Measurements from ENCODE around the gene LUC7L3. TPM values are rescaled to one million over a fixed set of nuclear protein-coding genes. Genes with fewer than 3 reads are reported as not detected.
"Not testable (repeated sequence)": the region's sequence is repeated elsewhere in the genome, so short reads cannot be mapped to it uniquely, and the experiment has no call there.

The LUC7L3 gene
- polyA plus RNA-seq, 2 donors = 46.6 to 80.7 TPM

- no peak overlapping the region for H3K27ac ChIP-seq (ENCODE audit: low read depth in 2 of 2, low read length in 1 of 2)
- H3K4me3 ChIP-seq (ENCODE audit: low read depth in 1 of 2, low read length in 2 of 2) = no peak overlapping the region
- H3K4me1 ChIP-seq (ENCODE audit: control insufficient read depth in 2 of 2, insufficient read depth in 2 of 2, low read length in 1 of 2) = no peaks in the 10 kb centered on the region
- H3K27me3 ChIP-seq (ENCODE audit: control insufficient read depth in 1 of 2, insufficient read depth in 2 of 2, low read length in 2 of 2) = no peaks in the 10 kb centered on the region
- 95 to 100% methylated on average over 5 of the region's 5 CpGs for WGBS, 2 donors
- H3K9me3 ChIP-seq (ENCODE audit: control insufficient read depth in 2 of 2, insufficient read depth in 1 of 2, low read depth in 1 of 2, low read length in 1 of 2) = no peaks in the 10 kb centered on the region
- peaks cover 2 to 3% of the 10 kb centered on the region in 2 donors for H3K36me3 ChIP-seq (ENCODE audit: control insufficient read depth in 2 of 2, insufficient read depth in 2 of 2, low read length in 1 of 2)
Observed at GRCh38 chr17:50680126-50680525, 39.3 kb upstream of the LUC7L3 start.

DNA sequence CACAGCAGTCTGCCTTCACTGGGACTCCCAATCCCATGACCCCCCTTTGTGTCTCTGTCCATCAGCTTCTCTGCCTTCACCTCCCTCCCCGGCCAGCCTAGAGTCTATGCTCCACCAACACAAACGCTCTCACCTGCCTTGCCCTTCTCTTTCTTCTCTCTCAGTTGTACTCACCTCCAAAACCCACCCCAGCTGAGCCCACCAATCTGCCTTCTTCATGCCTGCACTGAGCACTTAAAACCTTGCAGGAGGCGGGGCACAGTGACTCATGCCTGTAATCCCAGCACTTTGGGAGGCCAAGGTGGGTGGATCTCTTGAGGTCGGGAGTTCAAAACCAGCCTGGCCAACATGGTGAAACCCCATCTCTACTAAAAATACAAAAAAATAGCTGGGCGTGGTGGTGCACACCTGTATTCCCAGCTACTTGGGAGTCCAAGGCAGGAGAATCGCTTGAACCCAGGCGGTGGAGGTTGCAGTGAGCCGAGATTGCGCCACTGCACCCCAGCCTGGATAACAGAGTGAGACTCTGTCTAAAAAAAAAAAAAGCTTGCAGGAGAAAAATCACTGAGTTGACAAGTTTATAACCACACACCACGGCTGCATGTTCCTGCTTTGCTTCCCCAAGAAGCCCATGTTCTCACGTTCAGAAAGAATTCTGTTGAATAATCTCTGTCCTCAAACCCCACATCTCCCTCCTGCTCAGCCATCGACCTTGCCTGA is 38.7 kb upstream of the LUC7L3 start:
- 60 to 76% methylated on average over 12 of the region's 12 CpGs for WGBS, 2 donors
- not testable (repeated sequence) for H3K36me3 ChIP-seq (ENCODE audit: control insufficient read depth in 2 of 2, insufficient read depth in 2 of 2, low read length in 1 of 2); H3K27me3 ChIP-seq (ENCODE audit: control insufficient read depth in 1 of 2, insufficient read depth in 2 of 2, low read length in 2 of 2); H3K27ac ChIP-seq (ENCODE audit: low read depth in 2 of 2, low read length in 1 of 2); H3K9me3 ChIP-seq (ENCODE audit: control insufficient read depth in 2 of 2, insufficient read depth in 1 of 2, low read depth in 1 of 2, low read length in 1 of 2); H3K4me1 ChIP-seq (ENCODE audit: control insufficient read depth in 2 of 2, insufficient read depth in 2 of 2, low read length in 1 of 2); H3K4me3 ChIP-seq (ENCODE audit: low read depth in 1 of 2, low read length in 2 of 2)

DNA sequence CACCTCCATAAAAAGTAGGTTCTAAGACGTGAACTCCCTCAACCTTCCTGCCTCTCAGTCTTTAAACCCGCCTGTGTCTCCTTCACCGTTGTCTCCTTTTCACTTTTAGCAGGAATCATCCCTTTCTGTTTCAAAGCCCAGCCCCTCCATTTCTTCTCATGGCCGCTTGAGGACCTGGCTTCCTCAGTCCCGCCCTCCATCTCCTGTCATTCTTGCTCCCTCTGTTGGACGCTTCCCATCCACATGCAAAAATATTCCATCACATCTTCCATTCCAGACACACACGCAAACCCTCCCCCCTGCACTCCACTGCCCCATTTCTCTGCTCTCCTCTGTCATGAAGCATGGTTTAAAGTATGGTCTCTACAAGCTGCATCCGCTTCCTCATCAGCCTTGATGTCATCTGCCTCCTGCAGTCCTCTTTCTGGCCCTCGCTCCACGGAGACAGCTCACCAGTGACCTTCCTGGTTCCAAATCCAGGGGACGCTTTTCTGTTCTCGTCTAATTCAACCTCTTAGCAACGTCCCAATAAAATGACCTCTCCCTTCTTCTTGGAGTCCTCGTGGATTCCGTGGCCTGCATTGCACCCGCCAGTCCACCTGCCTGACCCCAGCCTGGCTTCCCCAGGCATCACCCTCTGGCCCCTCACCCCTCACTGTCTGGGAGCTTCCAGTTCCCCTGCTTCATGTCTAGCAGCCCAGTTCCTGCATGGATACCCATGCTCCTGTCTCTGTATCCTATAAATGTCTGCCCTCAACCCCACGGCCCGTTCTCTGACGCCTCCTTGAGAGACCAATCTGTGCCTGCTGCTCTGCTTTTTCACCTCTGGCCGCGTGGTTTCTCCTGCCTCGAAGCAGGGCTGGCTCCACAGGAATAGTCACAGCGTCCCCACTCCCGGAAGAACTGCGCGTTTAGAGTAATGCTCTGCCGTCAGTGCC is 37.9 kb upstream of the LUC7L3 start:
- H3K27ac ChIP-seq (ENCODE audit: low read depth in 2 of 2, low read length in 1 of 2) = no peak overlapping the region
- H3K4me1 ChIP-seq (ENCODE audit: control insufficient read depth in 2 of 2, insufficient read depth in 2 of 2, low read length in 1 of 2) = peaks cover 0 to 4% of the 10 kb centered on the region in 2 donors
- H3K4me3 ChIP-seq (ENCODE audit: low read depth in 1 of 2, low read length in 2 of 2) = no peak overlapping the region
- peaks cover 0 to under 1% of the 10 kb centered on the region in 2 donors for H3K36me3 ChIP-seq (ENCODE audit: control insufficient read depth in 2 of 2, insufficient read depth in 2 of 2, low read length in 1 of 2)
- no peaks in the 10 kb centered on the region for H3K27me3 ChIP-seq (ENCODE audit: control insufficient read depth in 1 of 2, insufficient read depth in 2 of 2, low read length in 2 of 2)
- 65% methylated on average over 27 of the region's 27 CpGs for WGBS, 2 donors
- no peaks in the 10 kb centered on the region for H3K9me3 ChIP-seq (ENCODE audit: control insufficient read depth in 2 of 2, insufficient read depth in 1 of 2, low read depth in 1 of 2, low read length in 1 of 2)

DNA sequence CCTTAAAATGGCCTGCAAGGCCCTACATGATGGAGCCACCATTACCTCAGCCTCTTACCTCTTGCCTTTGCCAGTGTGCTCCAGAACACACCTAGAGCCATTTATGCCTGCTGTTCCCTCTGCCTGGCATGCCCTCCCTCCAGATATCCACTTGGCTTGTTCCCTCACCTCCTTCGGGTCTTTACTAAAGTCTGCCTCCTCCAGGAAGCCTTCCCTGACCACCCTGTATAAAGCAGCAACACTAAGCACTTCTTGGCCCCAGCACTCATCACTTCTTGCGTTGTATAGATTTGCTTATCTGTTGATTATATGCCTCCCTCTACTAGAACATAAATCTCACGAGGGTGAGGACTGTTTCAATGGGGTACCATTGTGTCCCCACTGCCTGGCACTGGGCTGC is 37.0 kb upstream of the LUC7L3 start:
- no peak overlapping the region for H3K27ac ChIP-seq (ENCODE audit: low read depth in 2 of 2, low read length in 1 of 2)
- H3K9me3 ChIP-seq (ENCODE audit: control insufficient read depth in 2 of 2, insufficient read depth in 1 of 2, low read depth in 1 of 2, low read length in 1 of 2) = no peaks in the 10 kb centered on the region
- no peaks in the 10 kb centered on the region for H3K36me3 ChIP-seq (ENCODE audit: control insufficient read depth in 2 of 2, insufficient read depth in 2 of 2, low read length in 1 of 2)
- H3K4me1 ChIP-seq (ENCODE audit: control insufficient read depth in 2 of 2, insufficient read depth in 2 of 2, low read length in 1 of 2) = peaks cover 0 to 8% of the 10 kb centered on the region in 2 donors
- H3K27me3 ChIP-seq (ENCODE audit: control insufficient read depth in 1 of 2, insufficient read depth in 2 of 2, low read length in 2 of 2) = no peaks in the 10 kb centered on the region
- no peak overlapping the region for H3K4me3 ChIP-seq (ENCODE audit: low read depth in 1 of 2, low read length in 2 of 2)
- WGBS, 2 donors = 76 to 77% methylated on average over 3 of the region's 3 CpGs

DNA sequence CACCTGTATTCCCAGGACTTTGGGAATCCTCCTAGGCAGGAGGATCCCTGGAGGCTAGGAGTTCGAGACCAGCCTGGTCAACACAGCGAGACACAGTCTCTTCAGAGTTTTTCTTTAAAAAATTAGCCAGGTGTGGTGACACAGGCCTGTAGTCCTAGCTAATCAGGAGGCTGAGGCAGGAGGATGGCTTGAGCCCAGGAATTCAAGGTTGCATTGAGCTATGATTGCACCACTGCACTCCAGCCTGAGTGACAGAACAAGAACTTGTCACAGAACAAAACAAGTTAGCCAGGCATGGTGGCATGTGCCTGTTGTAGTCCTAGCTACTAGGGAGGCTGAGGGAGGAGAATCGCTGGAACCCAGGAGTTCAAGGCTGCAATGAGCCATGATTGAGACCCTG is 36.5 kb upstream of the LUC7L3 start:
- Histone ChIP-seq H3K4me1 (ENCODE audit: control insufficient read depth in 2 of 2, insufficient read depth in 2 of 2, low read length in 1 of 2) (peaks cover 0 to 9% of the 10 kb centered on the region in 2 donors), H3K36me3 (ENCODE audit: control insufficient read depth in 2 of 2, insufficient read depth in 2 of 2, low read length in 1 of 2) (no peaks in the 10 kb centered on the region), H3K27me3 (ENCODE audit: control insufficient read depth in 1 of 2, insufficient read depth in 2 of 2, low read length in 2 of 2) (no peaks in the 10 kb centered on the region), H3K4me3 (ENCODE audit: low read depth in 1 of 2, low read length in 2 of 2) (no peak overlapping the region), H3K9me3 (ENCODE audit: control insufficient read depth in 2 of 2, insufficient read depth in 1 of 2, low read depth in 1 of 2, low read length in 1 of 2) (no peaks in the 10 kb centered on the region), H3K27ac (ENCODE audit: low read depth in 2 of 2, low read length in 1 of 2) (no peak overlapping the region)
- WGBS, 2 donors = 89 to 96% methylated on average over 3 of the region's 3 CpGs

DNA sequence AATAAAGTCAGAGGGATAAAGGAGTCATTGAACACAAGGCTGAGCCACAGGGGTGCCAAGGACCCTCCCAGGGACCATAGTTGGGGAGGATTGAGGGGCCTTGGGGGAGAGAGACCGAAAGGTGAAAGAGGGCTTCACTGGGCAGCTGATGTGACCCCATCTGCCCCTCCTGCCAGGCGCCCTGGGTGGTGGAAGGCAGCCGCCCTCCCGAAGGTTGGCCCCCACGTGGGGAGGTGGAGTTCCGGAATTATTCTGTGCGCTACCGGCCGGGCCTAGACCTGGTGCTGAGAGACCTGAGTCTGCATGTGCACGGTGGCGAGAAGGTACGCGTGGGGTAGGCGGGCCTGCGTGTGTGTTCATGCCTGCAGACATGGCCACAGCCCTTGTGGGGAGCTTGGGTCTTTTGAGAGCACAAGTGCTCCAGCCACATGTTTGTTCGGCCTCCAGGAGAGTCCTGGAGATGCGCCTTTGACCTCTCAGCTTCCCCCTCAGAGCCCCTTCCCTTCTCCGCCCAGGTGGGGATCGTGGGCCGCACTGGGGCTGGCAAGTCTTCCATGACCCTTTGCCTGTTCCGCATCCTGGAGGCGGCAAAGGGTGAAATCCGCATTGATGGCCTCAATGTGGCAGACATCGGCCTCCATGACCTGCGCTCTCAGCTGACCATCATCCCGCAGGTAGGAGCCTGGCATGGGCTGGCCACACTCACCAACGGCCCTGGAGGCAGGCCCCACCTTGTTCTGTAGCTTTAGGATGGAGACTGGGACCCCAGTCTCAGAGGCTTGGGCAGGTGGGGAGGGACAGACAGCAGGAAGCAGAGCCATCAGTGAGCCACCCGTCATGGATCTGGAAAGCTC is 35.7 kb upstream of the LUC7L3 start:
- Histone ChIP-seq H3K27me3 (ENCODE audit: control insufficient read depth in 1 of 2, insufficient read depth in 2 of 2, low read length in 2 of 2) (no peaks in the 10 kb centered on the region), H3K4me3 (ENCODE audit: low read depth in 1 of 2, low read length in 2 of 2) (no peak overlapping the region), H3K4me1 (ENCODE audit: control insufficient read depth in 2 of 2, insufficient read depth in 2 of 2, low read length in 1 of 2) (peaks cover 0 to 9% of the 10 kb centered on the region in 2 donors), H3K36me3 (ENCODE audit: control insufficient read depth in 2 of 2, insufficient read depth in 2 of 2, low read length in 1 of 2) (no peaks in the 10 kb centered on the region), H3K27ac (ENCODE audit: low read depth in 2 of 2, low read length in 1 of 2) (no peak overlapping the region), H3K9me3 (ENCODE audit: control insufficient read depth in 2 of 2, insufficient read depth in 1 of 2, low read depth in 1 of 2, low read length in 1 of 2) (no peaks in the 10 kb centered on the region)
- WGBS, 2 donors = 90 to 91% methylated on average over 27 to 28 of the region's 28 CpGs

DNA sequence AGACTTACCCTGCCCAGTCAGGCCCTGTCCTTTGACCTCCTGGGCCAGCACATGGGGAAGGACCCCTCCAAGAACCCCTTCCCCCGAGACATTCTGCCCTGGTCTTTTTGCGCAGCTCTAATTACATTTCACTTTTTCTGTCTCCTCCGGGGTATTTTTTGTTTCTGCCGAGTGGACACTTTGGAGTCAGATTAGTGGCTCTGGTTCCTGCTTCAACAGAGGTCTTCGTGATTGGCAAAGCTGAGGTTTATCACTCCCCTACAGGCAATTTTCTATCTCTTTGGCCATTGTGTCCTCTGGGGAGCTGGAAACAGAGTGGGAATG is 35.2 kb upstream of the LUC7L3 start:
- Histone ChIP-seq H3K9me3 (ENCODE audit: control insufficient read depth in 2 of 2, insufficient read depth in 1 of 2, low read depth in 1 of 2, low read length in 1 of 2) (no peaks in the 10 kb centered on the region), H3K27ac (ENCODE audit: low read depth in 2 of 2, low read length in 1 of 2) (no peak overlapping the region), H3K4me1 (ENCODE audit: control insufficient read depth in 2 of 2, insufficient read depth in 2 of 2, low read length in 1 of 2) (peaks cover 0 to 9% of the 10 kb centered on the region in 2 donors), H3K27me3 (ENCODE audit: control insufficient read depth in 1 of 2, insufficient read depth in 2 of 2, low read length in 2 of 2) (no peaks in the 10 kb centered on the region), H3K4me3 (ENCODE audit: low read depth in 1 of 2, low read length in 2 of 2) (no peak overlapping the region), H3K36me3 (ENCODE audit: control insufficient read depth in 2 of 2, insufficient read depth in 2 of 2, low read length in 1 of 2) (no peaks in the 10 kb centered on the region)
- 88 to 89% methylated on average over 5 of the region's 5 CpGs for WGBS, 2 donors

DNA sequence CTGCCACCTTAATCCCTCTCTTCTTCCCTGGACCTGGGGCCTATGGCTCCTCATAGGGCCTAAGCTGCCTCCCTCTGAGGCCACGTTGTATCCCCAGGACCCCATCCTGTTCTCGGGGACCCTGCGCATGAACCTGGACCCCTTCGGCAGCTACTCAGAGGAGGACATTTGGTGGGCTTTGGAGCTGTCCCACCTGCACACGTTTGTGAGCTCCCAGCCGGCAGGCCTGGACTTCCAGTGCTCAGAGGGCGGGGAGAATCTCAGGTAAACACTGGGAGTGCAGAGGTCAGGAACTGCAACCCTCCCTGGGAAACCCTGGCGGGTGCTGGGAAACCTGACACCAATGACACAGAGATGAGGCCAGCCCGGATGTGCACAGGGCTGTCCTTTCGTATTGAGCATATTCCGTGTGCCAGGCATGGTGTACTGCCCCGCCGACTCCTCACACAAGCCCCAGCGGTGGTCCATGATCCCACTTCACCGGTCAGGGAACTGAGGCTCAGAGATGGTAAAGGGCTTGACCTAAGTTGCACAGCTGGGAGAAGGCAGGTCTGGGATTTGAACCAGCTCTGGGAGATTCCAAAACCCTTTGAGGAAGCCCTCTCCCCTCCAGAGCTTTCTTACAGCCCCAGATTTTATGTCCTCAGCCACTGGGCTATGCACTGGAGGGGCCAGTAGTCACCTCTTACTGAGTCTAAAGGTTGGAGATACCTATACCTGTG is 34.6 kb upstream of the LUC7L3 start:
- Histone ChIP-seq H3K27ac (ENCODE audit: low read depth in 2 of 2, low read length in 1 of 2) (no peak overlapping the region), H3K4me3 (ENCODE audit: low read depth in 1 of 2, low read length in 2 of 2) (no peak overlapping the region), H3K36me3 (ENCODE audit: control insufficient read depth in 2 of 2, insufficient read depth in 2 of 2, low read length in 1 of 2) (no peaks in the 10 kb centered on the region), H3K27me3 (ENCODE audit: control insufficient read depth in 1 of 2, insufficient read depth in 2 of 2, low read length in 2 of 2) (no peaks in the 10 kb centered on the region), H3K9me3 (ENCODE audit: control insufficient read depth in 2 of 2, insufficient read depth in 1 of 2, low read depth in 1 of 2, low read length in 1 of 2) (no peaks in the 10 kb centered on the region), H3K4me1 (ENCODE audit: control insufficient read depth in 2 of 2, insufficient read depth in 2 of 2, low read length in 1 of 2) (peaks cover 0 to 14% of the 10 kb centered on the region in 2 donors)
- 71 to 83% methylated on average over 15 of the region's 15 CpGs for WGBS, 2 donors

DNA sequence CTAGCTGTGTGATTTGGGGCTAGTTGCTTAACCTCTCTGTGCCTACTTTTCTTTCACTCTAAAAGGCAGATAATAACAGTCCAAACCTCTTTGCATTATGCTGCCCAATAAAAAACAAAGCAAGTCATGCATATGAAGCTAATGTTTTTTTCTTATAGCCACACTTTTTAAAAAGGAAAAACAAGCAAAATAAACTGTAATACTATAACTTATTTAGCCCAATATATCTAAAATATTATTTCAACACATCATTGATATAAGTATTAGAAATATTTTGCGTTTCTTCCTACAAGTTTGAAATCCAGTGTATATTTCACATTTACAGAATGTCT is 34.1 kb upstream of the LUC7L3 start:
- 86 to 91% methylated on average over 1 of the region's 1 CpG for WGBS, 2 donors
- Histone ChIP-seq H3K27me3 (ENCODE audit: control insufficient read depth in 1 of 2, insufficient read depth in 2 of 2, low read length in 2 of 2) (no peaks in the 10 kb centered on the region), H3K4me3 (ENCODE audit: low read depth in 1 of 2, low read length in 2 of 2) (no peak overlapping the region), H3K27ac (ENCODE audit: low read depth in 2 of 2, low read length in 1 of 2) (no peak overlapping the region), H3K36me3 (ENCODE audit: control insufficient read depth in 2 of 2, insufficient read depth in 2 of 2, low read length in 1 of 2) (no peaks in the 10 kb centered on the region), H3K9me3 (ENCODE audit: control insufficient read depth in 2 of 2, insufficient read depth in 1 of 2, low read depth in 1 of 2, low read length in 1 of 2) (no peaks in the 10 kb centered on the region), H3K4me1 (ENCODE audit: control insufficient read depth in 2 of 2, insufficient read depth in 2 of 2, low read length in 1 of 2) (peaks cover 0 to 19% of the 10 kb centered on the region in 2 donors)
